Memory B cell (primary cell): ENCODE data around the gene SYT1.
A peak's percentile ranks its signal among the peaks of the same experiment; 100 is the strongest.

Experiments used
- ATAC-seq: fragments of 150-1000 bp; cut with Tn5 transposase; 2 replicates; pipeline ENCODE4 v1.10.0; 2021; ENCODE audit warnings: low read depth, mild to moderate bottlenecking, moderate library complexity
- DNase-seq, 2 donors: peaks; one replicate each; pipeline ENCODE4 v3.0.0; 2022; ENCODE audit warnings: low spot score in 2 of 2
- H3K27ac Mint-ChIP-seq: one replicate; pipeline ENCODE4 v1.8.0; 2022; ENCODE audit warnings: mild to moderate bottlenecking, moderate library complexity, mixed read lengths
- H3K27me3 Mint-ChIP-seq: one replicate; pipeline ENCODE4 v1.8.0; 2022; ENCODE audit warnings: mixed read lengths
- H3K36me3 Mint-ChIP-seq: one replicate; pipeline ENCODE4 v1.8.0; 2022; ENCODE audit warnings: mild to moderate bottlenecking, mixed read lengths
- H3K4me1 Mint-ChIP-seq: one replicate; pipeline ENCODE4 v1.8.0; 2022; ENCODE audit warnings: mixed read lengths
- H3K4me3 Mint-ChIP-seq: one replicate; pipeline ENCODE4 v1.8.0; 2022; ENCODE audit warnings: mild to moderate bottlenecking, moderate library complexity, mixed read lengths
- H3K9me3 Mint-ChIP-seq: one replicate; pipeline ENCODE4 v1.8.0; 2022; ENCODE audit warnings: mixed read lengths

Gene SYT1

GRCh38 chr12:78878459-78878858, 13.9 kb downstream of the SYT1 start:
- Mint-ChIP-seq H3K36me3 (no peaks in the 10 kb centered on the region), H3K4me1 (no peaks in the 10 kb centered on the region), H3K27me3 (no peaks in the 10 kb centered on the region), H3K27ac (no peak overlapping the region), H3K9me3 (peaks cover 2% of the 10 kb centered on the region), H3K4me3 (no peak overlapping the region)
- DNase-seq (no peak), ATAC-seq (no peak)

DNA sequence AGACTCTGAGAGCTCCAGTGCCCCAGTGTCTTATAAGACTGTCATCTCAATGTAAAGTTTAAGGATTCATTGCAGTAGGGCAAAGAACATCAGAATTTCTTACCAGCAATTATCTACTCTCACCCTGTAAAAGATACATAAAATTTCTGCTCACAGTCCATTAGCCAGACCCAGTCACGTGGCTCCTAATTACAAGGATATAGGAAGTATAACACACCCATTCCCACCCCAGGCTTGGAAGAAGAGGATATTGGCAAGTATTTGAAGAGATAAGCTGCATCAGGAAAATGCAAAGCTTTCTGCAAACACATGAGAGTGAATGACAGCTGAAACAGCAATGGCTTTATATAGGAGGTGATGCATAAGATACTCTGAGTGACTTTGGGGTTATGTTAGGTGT, 14.3 kb downstream of the SYT1 start:
- no peaks in the 10 kb centered on the region for H3K4me1 Mint-ChIP-seq
- H3K27me3 Mint-ChIP-seq: no peaks in the 10 kb centered on the region
- no peak overlapping the region for H3K27ac Mint-ChIP-seq
- no peak overlapping the region for H3K4me3 Mint-ChIP-seq
- ATAC-seq (no peak), DNase-seq (no peak)
- H3K9me3 Mint-ChIP-seq: peaks cover 2% of the 10 kb centered on the region
- no peaks in the 10 kb centered on the region for H3K36me3 Mint-ChIP-seq

DNA sequence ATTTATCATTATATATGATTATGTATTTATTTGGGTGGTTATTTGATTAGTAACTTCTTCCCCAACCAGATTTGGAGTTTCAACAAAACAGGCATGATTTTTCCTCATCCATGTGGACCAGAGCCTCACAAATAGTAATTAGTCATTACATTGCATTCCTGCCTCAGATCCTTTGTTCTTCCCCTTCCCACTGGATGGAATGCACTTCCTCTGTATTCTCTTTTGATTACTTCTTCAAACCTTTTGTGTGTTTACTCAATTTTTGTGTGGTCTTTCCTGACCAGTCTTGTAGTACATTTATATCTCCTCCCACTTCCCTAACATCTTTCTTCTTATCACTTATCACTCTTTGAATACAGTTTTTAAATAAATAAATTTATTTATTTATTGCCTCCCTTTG, 15.5 kb downstream of the SYT1 start:
- Mint-ChIP-seq H3K4me1 (no peaks in the 10 kb centered on the region), H3K4me3 (no peak overlapping the region), H3K27ac (no peak overlapping the region), H3K27me3 (no peaks in the 10 kb centered on the region), H3K9me3 (peaks cover 2% of the 10 kb centered on the region), H3K36me3 (no peaks in the 10 kb centered on the region)
- ATAC-seq (no peak), DNase-seq (no peak)

- H3K27me3 Mint-ChIP-seq: no peaks in the 10 kb centered on the region
- no peak overlapping the region for H3K27ac Mint-ChIP-seq
- H3K4me3 Mint-ChIP-seq: no peak overlapping the region
- no peak for DNase-seq
- H3K4me1 Mint-ChIP-seq: no peaks in the 10 kb centered on the region
- no peaks in the 10 kb centered on the region for H3K36me3 Mint-ChIP-seq
- ATAC-seq: no peak
- H3K9me3 Mint-ChIP-seq: peaks cover 2% of the 10 kb centered on the region
Measured at GRCh38 chr12:78881685-78882084, 17.1 kb downstream of the SYT1 start.

DNA sequence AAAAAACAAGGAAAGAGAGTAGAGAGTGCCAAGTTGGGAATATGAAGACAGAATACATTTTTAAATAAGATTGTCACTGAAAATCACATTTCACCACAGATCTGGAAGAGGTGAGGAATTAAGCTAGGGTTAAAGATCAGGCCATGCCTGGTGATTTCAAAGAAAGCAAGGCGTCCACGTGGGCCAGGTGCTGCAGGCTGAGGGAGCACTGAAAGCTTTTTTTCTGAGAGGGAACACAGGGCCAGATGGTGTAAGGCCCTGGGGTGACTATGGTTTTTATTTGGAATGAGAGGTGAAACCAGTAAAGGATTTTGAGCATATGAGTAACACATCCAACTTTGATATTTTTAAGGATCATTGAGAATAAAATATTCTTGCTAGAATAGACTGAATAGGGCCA, 20.9 kb downstream of the SYT1 start:
- no peak for ATAC-seq
- no peaks in the 10 kb centered on the region for H3K9me3 Mint-ChIP-seq
- no peak overlapping the region for H3K27ac Mint-ChIP-seq
- no peaks in the 10 kb centered on the region for H3K36me3 Mint-ChIP-seq
- H3K27me3 Mint-ChIP-seq: no peaks in the 10 kb centered on the region
- no peak for DNase-seq
- no peak overlapping the region for H3K4me3 Mint-ChIP-seq
- H3K4me1 Mint-ChIP-seq: peaks cover 4% of the 10 kb centered on the region

DNA sequence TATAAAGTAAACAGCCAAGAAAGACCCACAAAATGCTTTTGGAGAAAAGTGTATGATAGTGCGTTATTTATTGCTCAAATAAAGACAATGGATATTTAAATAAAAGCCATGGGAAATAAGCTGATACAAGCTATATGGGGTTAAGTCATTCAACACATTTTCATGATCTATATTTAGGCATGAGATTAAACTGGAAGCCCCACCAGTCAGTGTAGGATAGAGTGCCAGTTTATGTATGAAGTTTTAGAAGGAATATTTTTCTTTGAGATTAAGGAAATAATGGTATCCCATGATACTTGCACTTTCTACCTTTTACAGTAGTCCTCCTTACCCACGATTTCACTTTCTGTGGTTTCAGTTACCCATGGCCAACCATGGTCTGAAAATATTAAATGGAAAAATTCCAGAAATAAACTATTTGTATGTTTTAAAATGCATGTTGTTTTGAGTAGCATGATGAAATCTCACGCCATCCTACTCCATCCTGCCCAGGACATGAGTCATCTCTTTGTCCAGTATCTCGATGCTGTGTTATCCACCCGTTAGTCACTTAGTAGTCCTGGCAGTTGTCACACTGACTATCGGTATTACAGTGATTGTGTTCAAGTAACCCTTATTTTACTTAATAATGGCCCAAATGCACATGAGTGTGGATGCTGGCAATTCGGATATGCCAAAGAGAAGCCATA, 22.3 kb downstream of the SYT1 start:
- H3K9me3 Mint-ChIP-seq: no peaks in the 10 kb centered on the region
- H3K4me3 Mint-ChIP-seq: peak overlapping the region; percentile 8
- H3K36me3 Mint-ChIP-seq: no peaks in the 10 kb centered on the region
- H3K27me3 Mint-ChIP-seq: no peaks in the 10 kb centered on the region
- DNase-seq (no peak), ATAC-seq (no peak)
- H3K27ac Mint-ChIP-seq: no peak overlapping the region
- peaks cover 6% of the 10 kb centered on the region for H3K4me1 Mint-ChIP-seq

- Mint-ChIP-seq H3K4me1 (peaks cover 6% of the 10 kb centered on the region), H3K27ac (no peak overlapping the region), H3K36me3 (no peaks in the 10 kb centered on the region), H3K9me3 (no peaks in the 10 kb centered on the region), H3K27me3 (no peaks in the 10 kb centered on the region), H3K4me3 (no peak overlapping the region)
- DNase-seq (no peak), ATAC-seq (no peak)
Measured at GRCh38 chr12:78887444-78887843, 22.9 kb downstream of the SYT1 start.

DNA sequence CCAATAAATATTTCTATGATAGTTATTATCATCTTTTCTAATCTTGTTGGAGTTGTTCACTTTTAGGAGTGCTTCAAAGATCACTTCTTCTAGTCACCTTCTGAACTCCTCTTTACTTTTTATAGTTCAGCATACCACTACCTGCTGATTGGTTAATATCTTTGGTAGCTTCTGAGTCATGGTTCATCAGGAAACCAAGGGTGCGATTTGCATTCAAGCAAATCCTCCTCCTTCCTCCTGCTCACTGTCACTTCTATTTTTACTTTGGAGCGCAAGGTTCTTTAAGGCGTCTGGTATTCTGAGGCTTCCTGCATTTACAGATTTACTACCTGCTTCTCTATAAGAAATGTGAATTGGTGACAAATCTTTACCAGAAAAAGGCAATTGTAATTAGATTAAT, 24.0 kb downstream of the SYT1 start:
- DNase-seq (peak in 1 of 2 donors; percentile 10), ATAC-seq (peak; percentile 98)
- Mint-ChIP-seq H3K9me3 (no peaks in the 10 kb centered on the region), H3K4me1 (peaks cover 6% of the 10 kb centered on the region), H3K4me3 (peak overlapping the region; percentile 53), H3K27ac (no peak overlapping the region), H3K36me3 (no peaks in the 10 kb centered on the region), H3K27me3 (no peaks in the 10 kb centered on the region)

GRCh38 chr12:78891646-78892353, 27.2 kb downstream of the SYT1 start:
- Mint-ChIP-seq H3K4me1 (peaks cover 6% of the 10 kb centered on the region), H3K9me3 (no peaks in the 10 kb centered on the region), H3K4me3 (no peak overlapping the region), H3K27ac (no peak overlapping the region), H3K27me3 (no peaks in the 10 kb centered on the region), H3K36me3 (no peaks in the 10 kb centered on the region)
- ATAC-seq (no peak), DNase-seq (no peak)

DNA sequence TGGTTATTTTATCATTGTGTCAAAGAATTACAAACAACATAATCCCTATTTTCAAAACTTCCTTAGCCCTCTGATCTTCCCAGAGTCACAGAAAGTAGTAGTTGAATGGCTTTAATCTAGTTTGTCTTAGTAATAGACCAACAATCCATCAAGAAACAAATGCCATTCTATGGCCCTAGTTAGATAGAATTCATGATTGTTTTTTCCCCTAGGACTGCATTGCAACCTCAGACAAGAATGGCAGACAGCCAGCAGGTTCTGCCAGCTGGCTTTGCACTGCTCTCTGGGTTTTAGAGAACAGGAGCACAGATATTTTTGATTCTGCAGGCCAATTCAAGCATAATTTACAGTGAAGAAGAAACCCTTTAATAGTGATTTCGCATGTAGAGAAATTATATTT, 33.8 kb downstream of the SYT1 start:
- no peak overlapping the region for H3K27ac Mint-ChIP-seq
- no peaks in the 10 kb centered on the region for H3K9me3 Mint-ChIP-seq
- H3K4me1 Mint-ChIP-seq: peaks cover 3% of the 10 kb centered on the region
- no peak overlapping the region for H3K4me3 Mint-ChIP-seq
- no peak for ATAC-seq
- no peaks in the 10 kb centered on the region for H3K27me3 Mint-ChIP-seq
- H3K36me3 Mint-ChIP-seq: no peaks in the 10 kb centered on the region
- DNase-seq: no peak

GRCh38 chr12:78914859-78915331, 50.3 kb downstream of the SYT1 start:
- Mint-ChIP-seq H3K36me3 (no peaks in the 10 kb centered on the region), H3K4me1 (peaks cover 3% of the 10 kb centered on the region), H3K9me3 (no peaks in the 10 kb centered on the region), H3K27ac (no peak overlapping the region), H3K27me3 (no peaks in the 10 kb centered on the region), H3K4me3 (no peak overlapping the region)
- DNase-seq (no peak), ATAC-seq (no peak)

DNA sequence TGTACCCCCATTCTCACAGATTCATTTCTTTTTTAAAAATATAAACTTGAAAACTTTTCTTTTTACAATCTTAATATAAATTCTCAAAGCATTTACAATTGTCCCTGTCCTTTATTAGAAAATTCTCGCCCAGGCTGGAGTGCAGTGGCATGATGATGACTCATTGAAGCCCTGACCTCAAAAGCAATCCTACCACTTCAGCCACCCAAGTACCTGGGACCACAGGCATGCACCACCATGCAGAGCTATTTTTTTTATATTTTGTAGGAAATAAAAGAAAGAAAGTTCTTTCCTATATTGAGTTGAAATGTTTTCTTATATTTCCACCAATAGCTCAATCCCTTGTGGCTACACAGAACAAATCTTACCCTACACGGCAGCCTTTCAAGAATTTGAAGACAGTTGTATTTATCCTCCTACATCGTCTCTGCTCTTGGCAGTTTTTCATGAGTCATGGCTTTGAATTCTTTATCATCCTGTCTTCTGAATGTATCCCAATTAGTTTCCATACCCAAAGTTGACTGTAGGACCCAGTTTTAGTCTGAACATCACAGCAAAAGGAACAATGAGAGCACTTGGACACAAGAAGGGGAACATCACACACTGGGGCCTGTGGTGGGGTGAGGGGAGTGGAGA, 52.4 kb downstream of the SYT1 start:
- peaks cover 3% of the 10 kb centered on the region for H3K4me1 Mint-ChIP-seq
- H3K36me3 Mint-ChIP-seq: no peaks in the 10 kb centered on the region
- no peaks in the 10 kb centered on the region for H3K27me3 Mint-ChIP-seq
- H3K27ac Mint-ChIP-seq: no peak overlapping the region
- ATAC-seq (no peak), DNase-seq (no peak)
- no peaks in the 10 kb centered on the region for H3K9me3 Mint-ChIP-seq
- H3K4me3 Mint-ChIP-seq: no peak overlapping the region

DNA sequence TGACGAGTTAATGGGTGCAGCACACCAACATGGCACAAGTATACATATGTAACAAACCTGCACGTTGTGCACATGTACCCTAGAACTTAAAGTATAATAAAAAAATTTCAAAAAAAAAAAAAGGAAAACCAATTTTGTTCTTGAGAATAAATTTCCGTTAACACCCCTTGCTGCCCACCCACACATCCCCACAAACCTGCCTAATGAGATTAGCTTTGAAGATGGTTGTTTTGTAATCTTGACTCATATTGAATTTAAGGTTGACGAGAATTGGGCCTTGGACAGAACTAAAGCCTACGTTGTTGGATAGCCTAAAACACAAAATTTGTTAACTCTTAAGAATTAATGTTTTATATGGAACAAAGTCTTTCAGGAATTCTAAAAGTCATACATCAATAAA, 52.9 kb downstream of the SYT1 start:
- Mint-ChIP-seq H3K36me3 (no peaks in the 10 kb centered on the region), H3K9me3 (no peaks in the 10 kb centered on the region), H3K27me3 (no peaks in the 10 kb centered on the region), H3K4me3 (no peak overlapping the region), H3K27ac (no peak overlapping the region), H3K4me1 (peaks cover 3% of the 10 kb centered on the region)
- DNase-seq: no peak
- ATAC-seq: no peak

DNA sequence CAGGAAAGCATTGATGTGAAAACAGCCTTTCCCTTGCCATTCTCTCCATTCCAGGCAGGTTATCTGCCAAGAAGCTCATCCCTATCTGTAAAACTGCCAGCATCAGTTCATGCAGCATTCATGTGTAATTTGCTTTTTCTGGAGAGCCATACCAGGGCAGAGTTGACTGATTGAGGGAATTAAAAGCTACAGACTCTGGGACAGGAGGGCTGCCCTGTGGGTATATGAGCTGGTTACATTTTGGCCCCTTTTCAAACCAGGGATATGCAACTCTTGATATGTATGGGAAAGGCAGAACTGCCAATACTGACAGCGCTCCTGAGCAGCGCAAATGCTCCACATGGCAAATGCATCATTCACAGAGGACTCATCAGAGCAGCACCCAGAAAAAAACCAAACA, 53.7 kb downstream of the SYT1 start:
- peaks cover 3% of the 10 kb centered on the region for H3K4me1 Mint-ChIP-seq
- no peak overlapping the region for H3K27ac Mint-ChIP-seq
- DNase-seq: no peak
- no peak overlapping the region for H3K4me3 Mint-ChIP-seq
- ATAC-seq: no peak
- no peaks in the 10 kb centered on the region for H3K9me3 Mint-ChIP-seq
- H3K36me3 Mint-ChIP-seq: no peaks in the 10 kb centered on the region
- no peaks in the 10 kb centered on the region for H3K27me3 Mint-ChIP-seq
